Mammary epithelial cell (primary cell): ENCODE data around the gene SEC14L3.

Experiments
- CTCF ChIP-seq, 2 donors: IDR thresholded peaks in 1 of 2; conservative IDR thresholded peaks in 1 of 2; 2 replicates each; pipeline ENCODE4 v1.5.1; 2011 to 2012; ENCODE audit warnings: inconsistent platforms in 2 of 2, low read length in 2 of 2, mild to moderate bottlenecking in 2 of 2, control low read depth in 1 of 2, low read depth in 1 of 2; ENCODE audit not compliant: insufficient read depth in 1 of 2; ENCODE audit errors: extremely low read depth in 1 of 2
- EZH2 ChIP-seq: IDR thresholded peaks from 2 replicates; pipeline ENCODE4 v1.6.1; 2012; ENCODE audit warnings: low read length, inconsistent platforms, borderline replicate concordance

- TF ChIP-seq CTCF (conservative IDR thresholded peaks at IDR 0.05 in 1 of 2, IDR thresholded peaks at IDR 0.05 in 1 of 2; ENCODE audit: extremely low read depth in 1 of 2, insufficient read depth in 1 of 2, low read depth in 1 of 2, low read length in 2 of 2) (no peak), EZH2 (no peak)
These were observed at the start of gene SEC14L3 for GRCh38 chr22:30471616-30472318.
